ENCODE results near the gene ZNF630. TPM values are rescaled to one million over a fixed set of nuclear protein-coding genes. Genes with fewer than 3 reads are reported as not detected.

Gene ZNF630
- total and polyA plus RNA-seq, 9 of the 15 experiments (the other 6 are each of a cell fraction or from before 2014, with no cell fraction given) = 0.06 to 1.1 (median 0.34) TPM

DNA sequence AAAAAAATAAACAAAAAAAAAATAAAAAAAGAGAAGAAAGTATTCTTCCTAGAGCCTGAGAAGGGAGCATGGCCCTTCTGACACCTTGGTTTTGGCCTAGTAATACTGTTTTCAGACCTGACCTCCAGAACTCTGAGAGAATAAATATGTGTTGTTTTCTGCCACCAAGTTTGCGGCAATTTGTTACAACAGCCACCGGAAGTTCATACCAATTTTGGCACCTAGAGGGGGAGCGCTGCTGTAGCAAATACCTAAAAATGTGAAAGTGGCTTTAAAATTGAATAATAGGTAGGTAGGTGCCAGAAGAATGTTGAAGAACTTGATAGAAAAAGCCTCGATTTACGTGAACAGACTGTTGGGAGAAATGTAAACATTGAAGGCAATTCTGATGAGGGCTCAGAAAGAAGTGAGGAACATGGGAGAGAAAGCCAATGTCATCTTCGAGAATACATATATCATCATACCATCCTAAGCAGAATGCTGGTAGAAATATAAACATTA is 31.5 kb upstream of the ZNF630 start:
- Histone ChIP-seq H3K9me3 (replicated peaks; ENCODE audit: control insufficient read depth, insufficient read depth, low read depth, low read length) (no peaks in the 10 kb centered on the region), H3K4me3 (no peak overlapping the region), H3K9me1 (ENCODE audit: control insufficient read depth, insufficient read depth, low read length) (no peaks in the 10 kb centered on the region), H3K27me3 (ENCODE audit: control insufficient read depth in 2 of 2, insufficient read depth in 2 of 2, low read length in 2 of 2) (no peaks in the 10 kb centered on the region; a peak in 1 of 5 replicates), H2AFZ (ENCODE audit: low read depth, low read length) (no peak overlapping the region), H3K79me2 (ENCODE audit: control insufficient read depth, insufficient read depth, low read length) (no peaks in the 10 kb centered on the region), H3K4me1 (replicated peaks in 1 of 2; ENCODE audit: control insufficient read depth in 2 of 2, insufficient read depth in 2 of 2, low read length in 2 of 2) (no peaks in the 10 kb centered on the region; a peak in 1 of 5 replicates), H3K9ac (ENCODE audit: insufficient read depth in 1 of 2, low read depth in 2 of 2, low read length in 2 of 2) (no peak overlapping the region), H3K4me2 (ENCODE audit: insufficient read depth, low read length) (no peak overlapping the region), H3K36me3 (ENCODE audit: control insufficient read depth, insufficient read depth, low read length) (no peaks in the 10 kb centered on the region), H4K20me1 (replicated peaks; ENCODE audit: control insufficient read depth, insufficient read depth, low read length) (no peaks in the 10 kb centered on the region), H3K27ac (ENCODE audit: extremely low read depth, low read depth, low read length) (no peak overlapping the region)
- BruUV-seq (replicated peaks) = no TSS peak
- intact Hi-C loops (cut with micrococcal nuclease) (no loop called here), in situ Hi-C loops (cut with MboI) (no loop called here)
- ChIA-PET POLR2A (no interaction called here), CTCF (ENCODE audit: low intra/inter-chr PET ratio) (no interaction called here)
- DNase-seq (ENCODE audit: extremely low read depth in 1 of 4, low spot score in 3 of 4) (no peak), ATAC-seq (no peak), FAIRE-seq (no peak)
- 5% methylated on average over 6 of the region's 6 CpGs for WGBS (ENCODE audit: insufficient coverage, low coverage, missing lambda C conversion rate)
- TF ChIP-seq POLR2G (IDR thresholded peaks at IDR 0.05; ENCODE audit: low read depth, low read length) = no peak
- TF ChIP-seq TEAD2 (tag; IDR thresholded peaks at IDR 0.05) = no peak
- TF ChIP-seq ETV5 (CRISPR knock-in tag; IDR thresholded peaks at IDR 0.05; ENCODE audit: low read depth) = no peak
- peak in 1 of 2 experiments; percentile 94; a peak in 2 of 4 replicates for TF ChIP-seq SRF (CRISPR knock-in tag; IDR thresholded peaks at IDR 0.05)
- TF ChIP-seq, protein P1, sequence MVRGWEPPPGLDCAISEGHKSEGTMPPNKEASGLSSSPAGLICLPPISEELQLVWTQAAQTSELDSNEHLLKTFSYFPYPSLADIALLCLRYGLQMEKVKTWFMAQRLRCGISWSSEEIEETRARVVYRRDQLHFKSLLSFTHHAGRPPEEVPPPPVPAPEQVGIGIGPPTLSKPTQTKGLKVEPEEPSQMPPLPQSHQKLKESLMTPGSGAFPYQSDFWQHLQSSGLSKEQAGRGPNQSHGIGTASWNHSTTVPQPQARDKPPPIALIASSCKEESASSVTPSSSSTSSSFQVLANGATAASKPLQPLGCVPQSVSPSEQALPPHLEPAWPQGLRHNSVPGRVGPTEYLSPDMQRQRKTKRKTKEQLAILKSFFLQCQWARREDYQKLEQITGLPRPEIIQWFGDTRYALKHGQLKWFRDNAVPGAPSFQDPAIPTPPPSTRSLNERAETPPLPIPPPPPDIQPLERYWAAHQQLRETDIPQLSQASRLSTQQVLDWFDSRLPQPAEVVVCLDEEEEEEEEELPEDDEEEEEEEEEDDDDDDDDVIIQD (CRISPR knock-in tag; IDR thresholded peaks at IDR 0.05) = no peak
- no peak for TF ChIP-seq ZBTB2 (IDR thresholded peaks at IDR 0.05)
- TF ChIP-seq, protein P2, sequence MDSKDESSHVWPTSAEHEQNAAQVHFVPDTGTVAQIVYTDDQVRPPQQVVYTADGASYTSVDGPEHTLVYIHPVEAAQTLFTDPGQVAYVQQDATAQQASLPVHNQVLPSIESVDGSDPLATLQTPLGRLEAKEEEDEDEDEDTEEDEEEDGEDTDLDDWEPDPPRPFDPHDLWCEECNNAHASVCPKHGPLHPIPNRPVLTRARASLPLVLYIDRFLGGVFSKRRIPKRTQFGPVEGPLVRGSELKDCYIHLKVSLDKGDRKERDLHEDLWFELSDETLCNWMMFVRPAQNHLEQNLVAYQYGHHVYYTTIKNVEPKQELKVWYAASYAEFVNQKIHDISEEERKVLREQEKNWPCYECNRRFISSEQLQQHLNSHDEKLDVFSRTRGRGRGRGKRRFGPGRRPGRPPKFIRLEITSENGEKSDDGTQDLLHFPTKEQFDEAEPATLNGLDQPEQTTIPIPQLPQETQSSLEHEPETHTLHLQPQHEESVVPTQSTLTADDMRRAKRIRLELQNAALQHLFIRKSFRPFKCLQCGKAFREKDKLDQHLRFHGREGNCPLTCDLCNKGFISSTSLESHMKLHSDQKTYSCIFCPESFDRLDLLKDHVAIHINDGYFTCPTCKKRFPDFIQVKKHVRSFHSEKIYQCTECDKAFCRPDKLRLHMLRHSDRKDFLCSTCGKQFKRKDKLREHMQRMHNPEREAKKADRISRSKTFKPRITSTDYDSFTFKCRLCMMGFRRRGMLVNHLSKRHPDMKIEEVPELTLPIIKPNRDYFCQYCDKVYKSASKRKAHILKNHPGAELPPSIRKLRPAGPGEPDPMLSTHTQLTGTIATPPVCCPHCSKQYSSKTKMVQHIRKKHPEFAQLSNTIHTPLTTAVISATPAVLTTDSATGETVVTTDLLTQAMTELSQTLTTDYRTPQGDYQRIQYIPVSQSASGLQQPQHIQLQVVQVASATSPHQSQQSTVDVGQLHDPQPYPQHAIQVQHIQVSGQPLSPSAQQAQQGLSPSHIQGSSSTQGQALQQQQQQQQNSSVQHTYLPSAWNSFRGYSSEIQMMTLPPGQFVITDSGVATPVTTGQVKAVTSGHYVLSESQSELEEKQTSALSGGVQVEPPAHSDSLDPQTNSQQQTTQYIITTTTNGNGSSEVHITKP (IDR thresholded peaks at IDR 0.05; ENCODE audit: partially characterized antibody) = peak; percentile 52
- TF ChIP-seq ZNF124 (CRISPR knock-in tag; IDR thresholded peaks at IDR 0.05) = no peak

All from K562 (cell line).